Measurements from ENCODE around the gene MYO1G.
"Not testable (repeated sequence)": the region's sequence is repeated elsewhere in the genome, so short reads cannot be mapped to it uniquely, and the experiment has no call there.

The MYO1G gene

GRCh38 chr7:44965441-44965903, 13.3 kb downstream of the MYO1G start:
- DNase-seq = no peak

- DNase-seq = peak in 1 of 2 experiments; percentile 59
Measured at GRCh38 chr7:44964831-44965440, 13.9 kb downstream of the MYO1G start.

- DNase-seq = peak in 1 of 2 experiments; percentile 27
Measured at GRCh38 chr7:44964384-44964830, 14.4 kb downstream of the MYO1G start.

- no peak for DNase-seq
Measured at GRCh38 chr7:44963364-44964290, 15.2 kb downstream of the MYO1G start.

GRCh38 chr7:44962483-44963251, 16.1 kb downstream of the MYO1G start:
- no peak for DNase-seq

GRCh38 chr7:44961844-44962482, 16.9 kb downstream of the MYO1G start:
- no peak for DNase-seq

GRCh38 chr7:44960011-44960580, 18.7 kb downstream of the MYO1G start:
- no peak for DNase-seq

GRCh38 chr7:44959433-44959951, 19.3 kb downstream of the MYO1G start:
- no peak for DNase-seq

- peak in 1 of 2 experiments; percentile 8 for DNase-seq
Measured at GRCh38 chr7:44958645-44959344, 20.0 kb downstream of the MYO1G start.

GRCh38 chr7:44956157-44956766, 22.6 kb downstream of the MYO1G start:
- DNase-seq = no peak

- DNase-seq = no peak
Measured at GRCh38 chr7:44955733-44956132, 23.1 kb downstream of the MYO1G start.

GRCh38 chr7:44953156-44953555, 25.7 kb downstream of the MYO1G start:
- no peak for DNase-seq

GRCh38 chr7:44949303-44949702, 29.5 kb downstream of the MYO1G start:
- no peak for DNase-seq

- DNase-seq = no peak
Measured at GRCh38 chr7:44945479-44945878, 33.3 kb downstream of the MYO1G start.

GRCh38 chr7:44944821-44945220, 34.0 kb downstream of the MYO1G start:
- no peak for DNase-seq

- DNase-seq = no peak
Measured at GRCh38 chr7:44943631-44944030, 35.2 kb downstream of the MYO1G start.

- DNase-seq = no peak
Measured at GRCh38 chr7:44937426-44937825, 41.4 kb downstream of the MYO1G start.

GRCh38 chr7:44936322-44936721, 42.5 kb downstream of the MYO1G start:
- DNase-seq = no peak

GRCh38 chr7:44935583-44935982, 43.2 kb downstream of the MYO1G start:
- no peak for DNase-seq

- no peak for DNase-seq
Measured at GRCh38 chr7:44935016-44935415, 43.8 kb downstream of the MYO1G start.

GRCh38 chr7:44934510-44934909, 44.3 kb downstream of the MYO1G start:
- DNase-seq = not testable (repeated sequence)

All from NCI-H524 (cell line).